ENCODE data around the gene DAND5. TPM values are rescaled to one million over a fixed set of nuclear protein-coding genes. Genes with fewer than 3 reads are reported as not detected.

The DAND5 gene
- total and polyA plus RNA-seq, 3 experiments from 2014 or later, result not detected

GRCh38 chr19:12984143-12984627 is 14.8 kb downstream of the DAND5 start:
- peaks cover 7% of the 10 kb centered on the region for H3K27me3 ChIP-seq (ENCODE audit: insufficient read depth, low read length, poor library complexity, severe bottlenecking)
- Mint-ChIP-seq H3K9me3 (no peaks in the 10 kb centered on the region), H3K4me1 (peaks cover 8 to 10% (median 10%) of the 10 kb centered on the region in 3 donors), H3K27me3 (peaks cover 2 to 8% of the 10 kb centered on the region in 2 donors), H3K36me3 (no peaks in the 10 kb centered on the region), H3K4me3 (no peak overlapping the region), H3K27ac (no peak overlapping the region)
- CTCF ChIA-PET, result interaction anchor here (0.9 to 6.1 kb wide), 7 partner anchors 9 to 120 kb away, joined by 3 to 31 read pairs (median 5); no protein-coding TSS in a partner anchor
- POLR2A ChIA-PET, result no interaction called here
- H3K9me3 ChIP-seq (ENCODE audit: low read length), result no peaks in the 10 kb centered on the region
- no peak overlapping the region for H3K4me3 ChIP-seq (ENCODE audit: low read length)
- H3K4me1 ChIP-seq (ENCODE audit: insufficient read depth, low read length), result peaks cover 28% of the 10 kb centered on the region
- no peak overlapping the region for H3K27ac ChIP-seq (ENCODE audit: low read depth, low read length)
- peak in 2 of 5 donors; percentile 24 to 56 for DNase-seq
- no peaks in the 10 kb centered on the region for H3K36me3 ChIP-seq (ENCODE audit: insufficient read depth, low read length)

GRCh38 chr19:12984683-12985048 is 15.3 kb downstream of the DAND5 start:
- peak overlapping the region in 5 of 8 donors; percentile 34 to 91 (median 87) for H3K27ac Mint-ChIP-seq
- Histone ChIP-seq H3K27ac (ENCODE audit: low read depth, low read length) (peak overlapping the region; percentile 25), H3K4me3 (ENCODE audit: low read length) (no peak overlapping the region), H3K36me3 (ENCODE audit: insufficient read depth, low read length) (no peaks in the 10 kb centered on the region), H3K27me3 (ENCODE audit: insufficient read depth, low read length, poor library complexity, severe bottlenecking) (peaks cover 7% of the 10 kb centered on the region), H3K9me3 (ENCODE audit: low read length) (no peaks in the 10 kb centered on the region), H3K4me1 (ENCODE audit: insufficient read depth, low read length) (peaks cover 28% of the 10 kb centered on the region)
- H3K9me3 Mint-ChIP-seq, result no peaks in the 10 kb centered on the region
- no peak for DNase-seq
- H3K4me3 Mint-ChIP-seq, result peak overlapping the region in 3 of 7 donors; percentile 0 to 33 (median 8)
- H3K36me3 Mint-ChIP-seq, result no peaks in the 10 kb centered on the region
- ChIA-PET POLR2A (interaction anchor here (0.5 kb wide), 1 partner anchor 1248 kb away, joined by 9 read pairs; no protein-coding TSS in a partner anchor), CTCF (interaction anchor here (0.8 to 6.1 kb wide), 5 partner anchors 18 to 120 kb away, joined by 3 to 31 read pairs (median 4); no protein-coding TSS in a partner anchor)
- H3K27me3 Mint-ChIP-seq, result peaks cover 2 to 8% of the 10 kb centered on the region in 2 donors
- H3K4me1 Mint-ChIP-seq, result peaks cover 8 to 10% (median 10%) of the 10 kb centered on the region in 3 donors

DNA sequence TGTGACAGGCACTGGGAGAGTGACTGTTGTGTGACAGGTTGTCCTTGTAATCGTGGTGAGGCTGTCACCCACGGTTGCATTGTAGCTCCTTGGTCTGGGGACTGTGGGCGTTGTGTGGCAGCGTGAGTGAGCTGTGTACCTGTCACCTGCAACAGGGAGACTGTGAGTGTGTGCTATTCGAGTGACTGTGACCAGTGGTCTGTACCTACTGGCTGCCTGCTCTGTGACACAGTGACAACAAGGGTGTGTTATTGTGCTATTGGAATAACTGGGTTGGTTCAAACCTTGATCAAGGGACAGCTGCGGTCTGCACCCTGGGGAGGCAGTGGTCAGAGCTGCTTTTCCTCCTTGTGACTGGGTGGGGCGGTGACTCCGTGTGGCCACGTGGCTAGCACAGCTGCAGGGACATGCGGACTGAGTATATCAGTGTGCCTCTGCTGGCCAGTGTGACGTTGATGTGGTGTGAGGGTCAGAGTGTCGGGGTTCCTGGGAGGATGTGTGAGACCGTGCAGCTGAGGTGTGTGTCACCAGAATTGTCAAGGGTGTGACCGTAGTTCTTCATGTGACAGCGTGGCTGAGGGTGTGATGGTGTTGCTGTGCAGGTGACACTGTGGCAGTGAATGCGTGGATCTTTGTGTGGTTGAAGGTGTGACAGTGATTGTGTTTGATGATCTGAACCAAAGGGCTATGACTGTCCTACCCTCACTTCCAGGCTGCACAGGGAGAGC is 15.8 kb downstream of the DAND5 start:
- peaks cover 8 to 10% (median 10%) of the 10 kb centered on the region in 3 donors for H3K4me1 Mint-ChIP-seq
- Histone ChIP-seq H3K9me3 (ENCODE audit: low read length) (no peaks in the 10 kb centered on the region), H3K4me1 (ENCODE audit: insufficient read depth, low read length) (peaks cover 28% of the 10 kb centered on the region), H3K27ac (ENCODE audit: low read depth, low read length) (peak overlapping the region; percentile 25), H3K36me3 (ENCODE audit: insufficient read depth, low read length) (no peaks in the 10 kb centered on the region), H3K27me3 (ENCODE audit: insufficient read depth, low read length, poor library complexity, severe bottlenecking) (peaks cover 7% of the 10 kb centered on the region), H3K4me3 (ENCODE audit: low read length) (no peak overlapping the region)
- POLR2A ChIA-PET, result interaction anchor here (0.5 kb wide), 1 partner anchor 1248 kb away, joined by 9 read pairs; no protein-coding TSS in a partner anchor
- H3K27me3 Mint-ChIP-seq, result peaks cover 2 to 8% of the 10 kb centered on the region in 2 donors
- CTCF ChIA-PET, result interaction anchor here (0.8 to 6.1 kb wide), 5 partner anchors 18 to 119 kb away, joined by 3 to 31 read pairs (median 4); no protein-coding TSS in a partner anchor
- no peaks in the 10 kb centered on the region for H3K9me3 Mint-ChIP-seq
- H3K4me3 Mint-ChIP-seq, result peak overlapping the region in 4 of 7 donors; percentile 8 to 58 (median 40)
- peak overlapping the region in 6 of 8 donors; percentile 21 to 91 (median 82) for H3K27ac Mint-ChIP-seq
- H3K36me3 Mint-ChIP-seq, result no peaks in the 10 kb centered on the region
- peak in 3 of 5 donors; percentile 13 to 65 (median 26) for DNase-seq

DNA sequence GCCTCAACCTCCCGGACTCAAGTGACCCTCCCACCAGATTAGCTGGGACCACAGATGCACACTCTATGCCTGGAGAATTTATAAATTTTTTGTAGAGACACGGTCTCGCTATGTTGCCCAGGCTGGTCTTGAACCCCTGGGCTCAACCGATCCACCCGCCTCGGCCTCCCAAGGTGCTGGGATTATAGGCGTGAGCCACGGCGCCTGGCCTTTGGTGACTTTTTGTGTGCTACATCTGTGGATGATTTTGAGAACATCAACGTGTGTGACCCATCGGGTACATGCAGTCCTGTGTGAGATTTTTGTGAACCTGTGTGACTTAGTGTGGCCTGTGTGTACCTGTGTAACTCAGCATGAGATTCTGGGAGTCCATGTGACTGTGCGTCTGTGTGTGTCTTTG is 17.4 kb downstream of the DAND5 start:
- Histone ChIP-seq H3K4me1 (ENCODE audit: insufficient read depth, low read length) (peaks cover 28% of the 10 kb centered on the region), H3K4me3 (ENCODE audit: low read length) (no peak overlapping the region), H3K9me3 (ENCODE audit: low read length) (no peaks in the 10 kb centered on the region), H3K27me3 (ENCODE audit: insufficient read depth, low read length, poor library complexity, severe bottlenecking) (peaks cover 7% of the 10 kb centered on the region), H3K36me3 (ENCODE audit: insufficient read depth, low read length) (no peaks in the 10 kb centered on the region), H3K27ac (ENCODE audit: low read depth, low read length) (no peak overlapping the region)
- Mint-ChIP-seq H3K4me3 (no peak overlapping the region), H3K4me1 (peaks cover 8 to 10% (median 10%) of the 10 kb centered on the region in 3 donors), H3K27ac (peak overlapping the region in 2 of 8 donors; percentile 20 to 21), H3K9me3 (no peaks in the 10 kb centered on the region), H3K36me3 (no peaks in the 10 kb centered on the region), H3K27me3 (peaks cover 2 to 18% of the 10 kb centered on the region in 2 donors)
- ChIA-PET CTCF (interaction anchor here (1.0 to 6.1 kb wide), 2 partner anchors 10 to 75 kb away, joined by 4 to 31 read pairs; no protein-coding TSS in a partner anchor), POLR2A (no interaction called here)
- DNase-seq, result no peak

GRCh38 chr19:12987190-12987589 is 17.8 kb downstream of the DAND5 start:
- H3K27me3 Mint-ChIP-seq, result peaks cover 2 to 18% of the 10 kb centered on the region in 2 donors
- H3K36me3 ChIP-seq (ENCODE audit: insufficient read depth, low read length), result no peaks in the 10 kb centered on the region
- H3K27ac ChIP-seq (ENCODE audit: low read depth, low read length), result no peak overlapping the region
- H3K27me3 ChIP-seq (ENCODE audit: insufficient read depth, low read length, poor library complexity, severe bottlenecking), result peaks cover 6% of the 10 kb centered on the region
- H3K36me3 Mint-ChIP-seq, result no peaks in the 10 kb centered on the region
- ChIA-PET POLR2A (no interaction called here), CTCF (interaction anchor here (1.0 to 6.1 kb wide), 2 partner anchors 10 to 74 kb away, joined by 4 to 31 read pairs; no protein-coding TSS in a partner anchor)
- H3K9me3 Mint-ChIP-seq, result no peaks in the 10 kb centered on the region
- peaks cover 8 to 10% (median 10%) of the 10 kb centered on the region in 3 donors for H3K4me1 Mint-ChIP-seq
- peak overlapping the region in 3 of 8 donors; percentile 14 to 21 (median 20) for H3K27ac Mint-ChIP-seq
- DNase-seq, result no peak
- H3K9me3 ChIP-seq (ENCODE audit: low read length), result no peaks in the 10 kb centered on the region
- peaks cover 28% of the 10 kb centered on the region for H3K4me1 ChIP-seq (ENCODE audit: insufficient read depth, low read length)
- no peak overlapping the region for H3K4me3 ChIP-seq (ENCODE audit: low read length)
- H3K4me3 Mint-ChIP-seq, result no peak overlapping the region

- ChIA-PET CTCF (no interaction called here), POLR2A (no interaction called here)
- Histone ChIP-seq H3K27ac (ENCODE audit: low read depth, low read length) (no peak overlapping the region), H3K36me3 (ENCODE audit: insufficient read depth, low read length) (no peaks in the 10 kb centered on the region), H3K4me1 (ENCODE audit: insufficient read depth, low read length) (peaks cover 26% of the 10 kb centered on the region), H3K4me3 (ENCODE audit: low read length) (no peak overlapping the region), H3K27me3 (ENCODE audit: insufficient read depth, low read length, poor library complexity, severe bottlenecking) (peaks cover under 1% of the 10 kb centered on the region), H3K9me3 (ENCODE audit: low read length) (no peaks in the 10 kb centered on the region)
- no peak overlapping the region for H3K27ac Mint-ChIP-seq
- H3K27me3 Mint-ChIP-seq, result peaks cover 2 to 18% of the 10 kb centered on the region in 2 donors
- no peaks in the 10 kb centered on the region for H3K36me3 Mint-ChIP-seq
- H3K9me3 Mint-ChIP-seq, result no peaks in the 10 kb centered on the region
- peaks cover 8 to 10% (median 10%) of the 10 kb centered on the region in 3 donors for H3K4me1 Mint-ChIP-seq
- H3K4me3 Mint-ChIP-seq, result no peak overlapping the region
- no peak for DNase-seq
These were observed 18.4 kb downstream of the DAND5 start for GRCh38 chr19:12987781-12988180.

- H3K4me1 ChIP-seq (ENCODE audit: insufficient read depth, low read length), result peaks cover 10% of the 10 kb centered on the region
- H3K36me3 ChIP-seq (ENCODE audit: insufficient read depth, low read length), result no peaks in the 10 kb centered on the region
- no peak overlapping the region for H3K4me3 ChIP-seq (ENCODE audit: low read length)
- H3K9me3 ChIP-seq (ENCODE audit: low read length), result no peaks in the 10 kb centered on the region
- CTCF ChIA-PET, result no interaction called here
- Mint-ChIP-seq H3K36me3 (peaks cover 0 to 2% (median 0%) of the 10 kb centered on the region in 3 donors), H3K4me3 (peak overlapping the region in 1 of 7 donors; percentile 11), H3K27ac (no peak overlapping the region), H3K27me3 (peaks cover 12 to 27% of the 10 kb centered on the region in 2 donors), H3K9me3 (no peaks in the 10 kb centered on the region), H3K4me1 (peaks cover 7 to 9% (median 7%) of the 10 kb centered on the region in 3 donors)
- no peak for DNase-seq
- H3K27me3 ChIP-seq (ENCODE audit: insufficient read depth, low read length, poor library complexity, severe bottlenecking), result no peaks in the 10 kb centered on the region
- no peak overlapping the region for H3K27ac ChIP-seq (ENCODE audit: low read depth, low read length)
- POLR2A ChIA-PET, result no interaction called here
These were observed 21.1 kb downstream of the DAND5 start for GRCh38 chr19:12990431-12990830.

- Histone ChIP-seq H3K4me1 (ENCODE audit: insufficient read depth, low read length) (peaks cover 7% of the 10 kb centered on the region), H3K36me3 (ENCODE audit: insufficient read depth, low read length) (no peaks in the 10 kb centered on the region), H3K9me3 (ENCODE audit: low read length) (no peaks in the 10 kb centered on the region), H3K4me3 (ENCODE audit: low read length) (no peak overlapping the region), H3K27ac (ENCODE audit: low read depth, low read length) (no peak overlapping the region), H3K27me3 (ENCODE audit: insufficient read depth, low read length, poor library complexity, severe bottlenecking) (no peaks in the 10 kb centered on the region)
- ChIA-PET CTCF (no interaction called here), POLR2A (no interaction called here)
- Mint-ChIP-seq H3K9me3 (no peaks in the 10 kb centered on the region), H3K36me3 (peaks cover 0 to 2% (median 0%) of the 10 kb centered on the region in 3 donors), H3K4me1 (peaks cover 5 to 7% (median 6%) of the 10 kb centered on the region in 3 donors), H3K27ac (no peak overlapping the region), H3K4me3 (peak overlapping the region in 1 of 7 donors; percentile 11), H3K27me3 (peaks cover 12 to 27% of the 10 kb centered on the region in 2 donors)
- DNase-seq, result no peak
These were observed 21.5 kb downstream of the DAND5 start for GRCh38 chr19:12990853-12991252.

Data from CD8-positive, alpha-beta memory T cell (primary cell).